HFF-Myc (cell line): ENCODE results near the gene AGAP1.

Experiments used
- DNase-seq: peaks from one replicate; pipeline ENCODE4 v3.0.0-alpha.2; 2011; ENCODE audit warnings: low read depth; ENCODE audit errors: extremely low read depth
- H3K4me3 ChIP-seq: replicated peaks from 2 replicates; pipeline ENCODE4 v1.5.1; 2011; ENCODE audit warnings: low read depth, mild to moderate bottlenecking, control low read depth, low read length
- TF ChIP-seq, protein P1 (sequence below): IDR thresholded peaks from 2 replicates; pipeline ENCODE4 v1.5.1; 2012; ENCODE audit warnings: mild to moderate bottlenecking, low read depth, low read length, control low read depth; ENCODE audit errors: missing control alignments

AGAP1 gene

GRCh38 chr2:235849489-235849888, 355.6 kb downstream of the AGAP1 start:
- no peak for DNase-seq
- TF ChIP-seq, protein P1, sequence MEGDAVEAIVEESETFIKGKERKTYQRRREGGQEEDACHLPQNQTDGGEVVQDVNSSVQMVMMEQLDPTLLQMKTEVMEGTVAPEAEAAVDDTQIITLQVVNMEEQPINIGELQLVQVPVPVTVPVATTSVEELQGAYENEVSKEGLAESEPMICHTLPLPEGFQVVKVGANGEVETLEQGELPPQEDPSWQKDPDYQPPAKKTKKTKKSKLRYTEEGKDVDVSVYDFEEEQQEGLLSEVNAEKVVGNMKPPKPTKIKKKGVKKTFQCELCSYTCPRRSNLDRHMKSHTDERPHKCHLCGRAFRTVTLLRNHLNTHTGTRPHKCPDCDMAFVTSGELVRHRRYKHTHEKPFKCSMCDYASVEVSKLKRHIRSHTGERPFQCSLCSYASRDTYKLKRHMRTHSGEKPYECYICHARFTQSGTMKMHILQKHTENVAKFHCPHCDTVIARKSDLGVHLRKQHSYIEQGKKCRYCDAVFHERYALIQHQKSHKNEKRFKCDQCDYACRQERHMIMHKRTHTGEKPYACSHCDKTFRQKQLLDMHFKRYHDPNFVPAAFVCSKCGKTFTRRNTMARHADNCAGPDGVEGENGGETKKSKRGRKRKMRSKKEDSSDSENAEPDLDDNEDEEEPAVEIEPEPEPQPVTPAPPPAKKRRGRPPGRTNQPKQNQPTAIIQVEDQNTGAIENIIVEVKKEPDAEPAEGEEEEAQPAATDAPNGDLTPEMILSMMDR: no peak
- no peak overlapping the region for H3K4me3 ChIP-seq

DNA sequence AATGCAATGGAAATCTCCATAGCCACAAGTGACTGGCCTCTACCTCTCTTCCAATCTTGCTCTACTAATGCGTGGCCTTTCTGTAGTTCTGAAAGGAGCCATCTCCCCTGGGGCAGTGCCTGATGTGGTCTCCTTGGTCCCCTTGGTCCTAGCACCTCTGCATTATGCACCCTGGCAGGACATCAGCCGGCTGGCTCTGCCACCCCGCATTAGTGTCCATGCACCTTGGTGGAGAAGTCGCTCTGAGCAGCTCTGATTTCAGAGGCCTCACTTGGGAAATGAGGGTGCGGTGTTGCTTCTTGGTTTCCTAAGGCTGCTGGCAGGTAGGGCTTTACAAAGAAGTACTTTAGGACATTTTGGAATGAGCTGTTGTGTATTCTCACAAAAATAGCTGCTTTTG, 356.4 kb downstream of the AGAP1 start:
- TF ChIP-seq, protein P1: no peak
- no peak overlapping the region for H3K4me3 ChIP-seq
- no peak for DNase-seq

GRCh38 chr2:235850771-235851551, 357.1 kb downstream of the AGAP1 start:
- TF ChIP-seq, protein P1: no peak
- H3K4me3 ChIP-seq: no peak overlapping the region
- DNase-seq: no peak

DNA sequence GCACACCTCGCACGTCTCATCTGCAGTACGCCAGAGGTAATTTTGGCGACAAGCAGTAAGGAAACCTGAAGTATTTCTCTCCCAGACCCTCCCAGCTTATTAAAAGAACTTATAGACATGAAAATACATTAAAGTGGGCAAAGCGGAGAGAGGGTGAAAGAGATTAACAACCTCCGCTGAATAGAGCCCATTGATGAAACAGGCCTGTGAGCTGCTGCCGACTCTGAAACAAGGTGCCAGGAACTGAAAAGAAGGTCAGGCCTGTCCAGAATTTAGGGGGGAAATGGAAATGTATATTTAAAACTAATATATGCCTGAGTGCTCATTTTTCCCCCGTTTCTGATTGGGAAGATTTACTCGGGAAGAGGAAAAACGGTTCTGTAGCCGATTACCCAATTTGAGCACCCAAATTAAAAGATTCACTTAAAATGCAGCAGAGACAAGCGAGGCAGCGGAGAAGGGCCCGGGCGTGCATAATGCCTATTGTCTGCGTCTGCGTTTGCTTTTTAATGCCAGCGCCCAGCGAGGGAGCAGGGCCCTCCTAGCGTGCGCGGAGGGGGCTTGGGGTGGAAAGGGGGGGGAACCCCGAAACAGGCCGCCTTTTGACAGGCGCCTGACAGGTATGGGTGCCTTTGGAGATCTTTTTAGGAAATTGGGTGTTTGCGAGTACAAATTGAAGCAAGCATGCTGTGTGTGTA, 358.1 kb downstream of the AGAP1 start:
- H3K4me3 ChIP-seq: no peak overlapping the region
- DNase-seq: no peak
- TF ChIP-seq, protein P1: no peak

- no peak overlapping the region for H3K4me3 ChIP-seq
- TF ChIP-seq, protein P1: no peak
- no peak for DNase-seq
Measured at GRCh38 chr2:235852526-235852920, 358.7 kb downstream of the AGAP1 start.

GRCh38 chr2:235854276-235854675, 360.4 kb downstream of the AGAP1 start:
- H3K4me3 ChIP-seq: no peak overlapping the region
- TF ChIP-seq, protein P1: no peak
- no peak for DNase-seq

- TF ChIP-seq, protein P1: no peak
- H3K4me3 ChIP-seq: no peak overlapping the region
- no peak for DNase-seq
Measured at GRCh38 chr2:235855011-235855410, 361.2 kb downstream of the AGAP1 start.
